ENCODE measurements around the gene CARS2. TPM values are rescaled to one million over a fixed set of nuclear protein-coding genes. Genes with fewer than 3 reads are reported as not detected.
A peak's percentile ranks its signal among the peaks of the same experiment; 100 is the strongest.

Gene CARS2
- total RNA-seq, 1 experiment from 2014 or later = 24.8 TPM

DNA sequence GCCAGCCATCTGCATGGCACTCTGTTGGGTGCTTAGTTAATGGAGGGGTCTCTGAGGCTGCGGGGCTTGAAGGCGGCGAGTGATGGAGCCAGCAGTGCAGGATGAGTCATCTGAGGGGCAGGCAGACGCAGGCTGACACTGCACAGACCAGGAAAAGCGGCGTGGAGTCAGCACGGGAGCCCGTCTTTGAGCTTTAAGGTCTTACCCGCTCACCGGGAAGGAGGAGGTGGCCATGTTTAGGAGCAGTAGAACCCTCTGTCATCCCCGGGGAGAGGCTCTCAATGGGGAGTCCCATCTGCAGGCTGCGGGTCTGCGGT, 77.5 kb downstream of the CARS2 start:
- BruUV-seq (replicated peaks) = no TSS peak
- no peak for DNase-seq
- Mint-ChIP-seq H3K9me3 (ENCODE audit: low read depth, unreplicated experiment) (no peaks in the 10 kb centered on the region), H3K27ac (ENCODE audit: unreplicated experiment) (no peak overlapping the region), H3K4me3 (ENCODE audit: low read depth, unreplicated experiment) (no peak overlapping the region), H3K4me1 (ENCODE audit: low read depth, unreplicated experiment) (peaks cover 6% of the 10 kb centered on the region), H3K36me3 (ENCODE audit: insufficient read depth, unreplicated experiment) (peaks cover 5% of the 10 kb centered on the region), H3K27me3 (ENCODE audit: unreplicated experiment) (no peaks in the 10 kb centered on the region)
- intact Hi-C loops (cut with micrococcal nuclease; ENCODE audit: unreplicated experiment) = no loop called here
- CTCF ChIA-PET = no interaction called here
- TF ChIP-seq, protein P1, sequence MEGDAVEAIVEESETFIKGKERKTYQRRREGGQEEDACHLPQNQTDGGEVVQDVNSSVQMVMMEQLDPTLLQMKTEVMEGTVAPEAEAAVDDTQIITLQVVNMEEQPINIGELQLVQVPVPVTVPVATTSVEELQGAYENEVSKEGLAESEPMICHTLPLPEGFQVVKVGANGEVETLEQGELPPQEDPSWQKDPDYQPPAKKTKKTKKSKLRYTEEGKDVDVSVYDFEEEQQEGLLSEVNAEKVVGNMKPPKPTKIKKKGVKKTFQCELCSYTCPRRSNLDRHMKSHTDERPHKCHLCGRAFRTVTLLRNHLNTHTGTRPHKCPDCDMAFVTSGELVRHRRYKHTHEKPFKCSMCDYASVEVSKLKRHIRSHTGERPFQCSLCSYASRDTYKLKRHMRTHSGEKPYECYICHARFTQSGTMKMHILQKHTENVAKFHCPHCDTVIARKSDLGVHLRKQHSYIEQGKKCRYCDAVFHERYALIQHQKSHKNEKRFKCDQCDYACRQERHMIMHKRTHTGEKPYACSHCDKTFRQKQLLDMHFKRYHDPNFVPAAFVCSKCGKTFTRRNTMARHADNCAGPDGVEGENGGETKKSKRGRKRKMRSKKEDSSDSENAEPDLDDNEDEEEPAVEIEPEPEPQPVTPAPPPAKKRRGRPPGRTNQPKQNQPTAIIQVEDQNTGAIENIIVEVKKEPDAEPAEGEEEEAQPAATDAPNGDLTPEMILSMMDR (IDR thresholded peaks at IDR 0.05; ENCODE audit: unreplicated experiment) = no peak

DNA sequence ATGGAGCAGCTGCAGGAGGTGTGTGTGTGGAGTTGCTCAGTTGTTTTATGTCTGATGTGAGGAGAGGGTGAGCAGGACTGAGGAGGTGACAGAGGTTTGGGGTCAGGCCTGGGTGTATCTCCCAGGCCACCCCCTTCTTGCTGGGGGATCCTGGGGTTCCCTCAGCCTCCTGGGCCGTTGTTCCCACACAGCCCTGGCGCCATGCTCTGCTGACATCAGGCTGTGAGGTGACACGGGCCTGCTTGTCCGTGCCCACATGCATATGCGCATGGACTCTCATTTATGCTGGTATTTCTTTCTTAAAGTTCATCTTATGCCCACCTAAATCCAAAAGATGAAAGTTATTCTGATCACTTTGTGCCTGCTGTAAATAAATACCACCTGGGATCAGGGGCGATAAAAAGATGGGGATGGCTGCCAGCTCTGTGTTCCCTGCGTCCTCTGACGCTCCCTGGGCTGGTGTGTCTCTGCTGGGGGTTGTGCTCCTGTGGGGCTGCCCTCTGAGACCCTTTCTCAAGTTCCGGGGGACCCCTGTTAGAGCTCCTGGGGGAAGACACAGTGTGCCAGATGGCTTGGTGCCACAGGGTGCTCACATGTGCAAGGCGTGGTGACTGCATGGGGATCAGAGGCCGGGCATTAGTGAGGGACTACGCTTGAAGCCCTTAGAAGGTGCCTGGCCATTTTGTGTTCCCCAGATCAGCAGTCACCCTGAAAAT, 78.0 kb downstream of the CARS2 start:
- no peak overlapping the region for H3K27ac Mint-ChIP-seq (ENCODE audit: unreplicated experiment)

DNA sequence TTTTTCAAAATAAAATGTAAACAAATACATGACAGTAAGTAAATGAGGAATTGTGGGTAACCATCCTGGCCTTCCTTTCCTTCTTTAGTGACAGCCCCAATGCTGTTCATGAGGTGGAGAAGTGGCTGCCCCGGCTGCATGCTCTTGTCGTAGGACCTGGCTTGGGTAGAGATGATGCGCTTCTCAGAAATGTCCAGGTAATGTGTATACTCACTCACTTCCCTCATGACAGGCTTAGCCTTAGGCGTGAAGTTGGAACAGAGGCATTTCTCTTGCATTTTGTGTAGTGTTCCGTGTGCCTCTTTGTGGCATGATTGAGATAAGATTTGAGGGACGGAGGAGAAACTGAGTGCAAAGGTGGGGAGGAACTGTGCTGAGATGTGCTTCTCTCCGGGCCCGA, 78.6 kb downstream of the CARS2 start:
- no TSS peak for BruUV-seq (replicated peaks)
- TF ChIP-seq, protein P1 (IDR thresholded peaks at IDR 0.05; ENCODE audit: unreplicated experiment) = no peak
- intact Hi-C loops (cut with micrococcal nuclease; ENCODE audit: unreplicated experiment) = no loop called here
- Mint-ChIP-seq H3K4me3 (ENCODE audit: low read depth, unreplicated experiment) (no peak overlapping the region), H3K27ac (ENCODE audit: unreplicated experiment) (peak overlapping the region; percentile 43), H3K36me3 (ENCODE audit: insufficient read depth, unreplicated experiment) (peaks cover 5% of the 10 kb centered on the region), H3K9me3 (ENCODE audit: low read depth, unreplicated experiment) (no peaks in the 10 kb centered on the region), H3K4me1 (ENCODE audit: low read depth, unreplicated experiment) (peaks cover 6% of the 10 kb centered on the region), H3K27me3 (ENCODE audit: unreplicated experiment) (no peaks in the 10 kb centered on the region)
- CTCF ChIA-PET = no interaction called here
- DNase-seq = no peak

More for the DNA sequence above, 78.0 kb downstream of the CARS2 start:
- intact Hi-C loops (cut with micrococcal nuclease; ENCODE audit: unreplicated experiment) = no loop called here
- no peaks in the 10 kb centered on the region for H3K9me3 Mint-ChIP-seq (ENCODE audit: low read depth, unreplicated experiment)
- H3K27me3 Mint-ChIP-seq (ENCODE audit: unreplicated experiment) = no peaks in the 10 kb centered on the region
- no peak for DNase-seq
- TF ChIP-seq, protein P1 (IDR thresholded peaks at IDR 0.05; ENCODE audit: unreplicated experiment) = no peak
- H3K4me1 Mint-ChIP-seq (ENCODE audit: low read depth, unreplicated experiment) = peaks cover 6% of the 10 kb centered on the region
- CTCF ChIA-PET = no interaction called here
- H3K4me3 Mint-ChIP-seq (ENCODE audit: low read depth, unreplicated experiment) = no peak overlapping the region
- no TSS peak for BruUV-seq (replicated peaks)
- peaks cover 5% of the 10 kb centered on the region for H3K36me3 Mint-ChIP-seq (ENCODE audit: insufficient read depth, unreplicated experiment)

DNA sequence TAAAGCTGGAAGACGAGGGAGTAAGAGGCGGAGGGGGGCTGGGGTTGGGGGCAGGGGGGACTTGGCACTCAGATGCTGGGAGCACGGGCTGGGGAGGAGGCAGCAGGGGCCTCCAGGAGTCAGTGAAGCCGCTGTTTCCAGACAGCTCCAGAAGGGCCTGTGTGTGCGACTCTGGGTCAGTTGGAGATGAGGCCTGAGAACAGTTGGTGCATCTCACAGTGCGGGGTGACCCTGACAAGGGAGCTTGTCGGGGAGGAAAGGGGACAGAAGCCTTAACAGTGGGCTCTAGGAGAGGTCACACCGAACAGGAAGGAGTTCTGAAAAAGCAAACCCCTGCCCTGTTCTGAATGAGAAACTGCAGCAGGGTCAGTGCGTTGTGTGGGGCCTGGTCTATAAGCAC, 79.4 kb downstream of the CARS2 start:
- H3K36me3 Mint-ChIP-seq (ENCODE audit: insufficient read depth, unreplicated experiment) = peaks cover 5% of the 10 kb centered on the region
- intact Hi-C loops (cut with micrococcal nuclease; ENCODE audit: unreplicated experiment) = no loop called here
- no peaks in the 10 kb centered on the region for H3K9me3 Mint-ChIP-seq (ENCODE audit: low read depth, unreplicated experiment)
- BruUV-seq (replicated peaks) = no TSS peak
- TF ChIP-seq, protein P1 (IDR thresholded peaks at IDR 0.05; ENCODE audit: unreplicated experiment) = no peak
- H3K4me3 Mint-ChIP-seq (ENCODE audit: low read depth, unreplicated experiment) = no peak overlapping the region
- CTCF ChIA-PET = no interaction called here
- peaks cover 6% of the 10 kb centered on the region for H3K4me1 Mint-ChIP-seq (ENCODE audit: low read depth, unreplicated experiment)
- peak overlapping the region; percentile 43 for H3K27ac Mint-ChIP-seq (ENCODE audit: unreplicated experiment)
- H3K27me3 Mint-ChIP-seq (ENCODE audit: unreplicated experiment) = no peaks in the 10 kb centered on the region
- DNase-seq = no peak

All from Calu3 (cell line).